HPDE6-E6E7 (cell line): ENCODE results near the gene TYMP.
"Not testable (repeated sequence)": the region's sequence is repeated elsewhere in the genome, so short reads cannot be mapped to it uniquely, and the experiment has no call there.

Experiments
- DNase-seq: peaks from one replicate; pipeline ENCODE4 v3.0.0; 2011; ENCODE audit warnings: missing footprints; ENCODE audit errors: extremely low spot score

The TYMP gene

GRCh38 chr22:50540381-50540780 is 10.6 kb upstream of the TYMP start:
- no peak for DNase-seq

- no peak for DNase-seq
Measured at GRCh38 chr22:50537765-50538164, 8.0 kb upstream of the TYMP start.

GRCh38 chr22:50536226-50536625 is 6.4 kb upstream of the TYMP start:
- DNase-seq: no peak

- no peak for DNase-seq
Measured at GRCh38 chr22:50535113-50535512, 5.3 kb upstream of the TYMP start.

- not testable (repeated sequence) for DNase-seq
Measured at GRCh38 chr22:50533856-50534711, 4.3 kb upstream of the TYMP start.

GRCh38 chr22:50532824-50533796 is 3.3 kb upstream of the TYMP start:
- no peak for DNase-seq

GRCh38 chr22:50531962-50532674 is 2.3 kb upstream of the TYMP start:
- no peak for DNase-seq

- DNase-seq: no peak
Measured at GRCh38 chr22:50531546-50531961, 1.7 kb upstream of the TYMP start.

GRCh38 chr22:50530877-50531545 is 1.2 kb upstream of the TYMP start:
- no peak for DNase-seq

GRCh38 chr22:50530580-50530876 is 716 bp upstream of the TYMP start:
- DNase-seq: no peak

GRCh38 chr22:50529416-50529896 is 356 bp downstream of the TYMP start:
- DNase-seq: no peak

GRCh38 chr22:50528682-50529415 is 963 bp downstream of the TYMP start:
- DNase-seq: no peak

GRCh38 chr22:50527921-50528681 is 1.7 kb downstream of the TYMP start:
- no peak for DNase-seq

GRCh38 chr22:50526834-50527801 is 2.7 kb downstream of the TYMP start:
- DNase-seq: no peak

- no peak for DNase-seq
Measured at GRCh38 chr22:50526108-50526833, 3.5 kb downstream of the TYMP start.

- no peak for DNase-seq
Measured at GRCh38 chr22:50525858-50526107, 4.0 kb downstream of the TYMP start.

GRCh38 chr22:50525104-50525857 is 4.5 kb downstream of the TYMP start, which contains the start of gene SCO2:
TSS of gene SCO2 (minus strand) at chr22:50525598. CDS start at chr22:50524411, 1,187 bp downstream.
- DNase-seq: no peak
